NCI-H82 (cell line): ENCODE measurements around the gene GABBR2.

Experiments used
- DNase-seq: peaks from one replicate; lab custom pipeline; 2025; lab: John Stamatoyannopoulos, UW

Gene GABBR2

GRCh38 chr9:98570055-98570454 lies 138.7 kb downstream of the GABBR2 start:
- DNase-seq: no peak

GRCh38 chr9:98569491-98569890 lies 139.2 kb downstream of the GABBR2 start:
- DNase-seq: peak; percentile 40

- DNase-seq: no peak
Measured at GRCh38 chr9:98568909-98569469, 139.7 kb downstream of the GABBR2 start.

GRCh38 chr9:98568234-98568908 lies 140.4 kb downstream of the GABBR2 start:
- DNase-seq: no peak

GRCh38 chr9:98567540-98568233 lies 141.0 kb downstream of the GABBR2 start:
- no peak for DNase-seq

GRCh38 chr9:98565152-98566135 lies 143.3 kb downstream of the GABBR2 start:
- DNase-seq: no peak

GRCh38 chr9:98564714-98565113 lies 144.0 kb downstream of the GABBR2 start:
- no peak for DNase-seq

- no peak for DNase-seq
Measured at GRCh38 chr9:98563988-98564387, 144.7 kb downstream of the GABBR2 start.

- no peak for DNase-seq
Measured at GRCh38 chr9:98563212-98563907, 145.4 kb downstream of the GABBR2 start.

GRCh38 chr9:98559561-98559960 lies 149.2 kb downstream of the GABBR2 start:
- no peak for DNase-seq

GRCh38 chr9:98558575-98558974 lies 150.2 kb downstream of the GABBR2 start:
- DNase-seq: no peak

- DNase-seq: no peak
Measured at GRCh38 chr9:98556511-98556910, 152.2 kb downstream of the GABBR2 start.

GRCh38 chr9:98555651-98556465 lies 152.9 kb downstream of the GABBR2 start:
- no peak for DNase-seq

- DNase-seq: no peak
Measured at GRCh38 chr9:98554752-98555151, 154.0 kb downstream of the GABBR2 start.

- no peak for DNase-seq
Measured at GRCh38 chr9:98552331-98552730, 156.4 kb downstream of the GABBR2 start.

GRCh38 chr9:98551511-98552286 lies 157.0 kb downstream of the GABBR2 start:
- DNase-seq: no peak

GRCh38 chr9:98550206-98550820 lies 158.4 kb downstream of the GABBR2 start:
- no peak for DNase-seq

- no peak for DNase-seq
Measured at GRCh38 chr9:98549401-98549800, 159.3 kb downstream of the GABBR2 start.

GRCh38 chr9:98547606-98548005 lies 161.1 kb downstream of the GABBR2 start:
- no peak for DNase-seq
